Fibroblast of peridontal ligament (primary cell): Measurements from ENCODE around the gene EPB41L2.
A peak's percentile ranks its signal among the peaks of the same experiment; 100 is the strongest.

Source experiments
- DNase-seq: peaks from one replicate; pipeline ENCODE4 v3.0.0-alpha.2; 2010; ENCODE audit errors: extremely low read depth

EPB41L2 gene

GRCh38 chr6:130978180-130978579 lies 84.9 kb downstream of the EPB41L2 start:
- DNase-seq, result no peak

- DNase-seq, result no peak
Observed at GRCh38 chr6:130975325-130975724, 87.7 kb downstream of the EPB41L2 start.

DNA sequence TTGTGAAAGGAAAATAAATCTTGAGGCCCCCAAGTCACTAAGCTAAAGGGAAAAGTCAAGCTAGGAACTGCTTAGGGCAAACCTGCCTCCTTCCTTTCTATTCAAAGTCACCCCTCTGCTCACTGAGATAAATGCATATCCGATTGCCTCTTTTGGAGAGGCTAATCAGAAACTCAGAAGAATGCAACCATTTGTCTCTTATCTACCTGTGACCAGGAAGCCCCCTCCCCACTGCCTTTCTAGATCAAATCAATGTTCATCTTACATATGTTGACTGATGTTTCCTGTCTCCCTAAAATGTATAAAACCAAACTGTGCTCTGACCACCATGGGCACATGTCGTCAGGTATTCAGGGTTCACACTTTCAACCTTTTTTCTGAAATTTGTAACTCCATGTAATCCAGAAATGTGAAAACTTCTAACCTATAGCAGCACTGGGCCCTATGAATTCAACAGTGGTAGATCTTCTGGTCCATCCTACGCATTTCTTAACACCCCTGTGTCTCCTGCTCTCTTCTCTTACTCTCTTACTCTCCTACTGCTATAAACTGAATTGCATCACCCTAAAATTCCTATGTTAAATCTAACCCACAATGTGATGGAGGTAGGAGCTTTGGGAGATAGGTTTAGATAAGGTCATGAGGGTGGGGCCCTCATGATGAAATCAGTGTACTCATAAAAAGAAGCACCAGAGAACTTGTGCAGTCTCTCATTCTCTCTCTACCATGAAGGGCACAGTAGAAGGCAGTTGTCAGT lies 89.3 kb downstream of the EPB41L2 start:
- DNase-seq, result no peak

- no peak for DNase-seq
Observed at GRCh38 chr6:130971504-130971903, 91.5 kb downstream of the EPB41L2 start.

DNA sequence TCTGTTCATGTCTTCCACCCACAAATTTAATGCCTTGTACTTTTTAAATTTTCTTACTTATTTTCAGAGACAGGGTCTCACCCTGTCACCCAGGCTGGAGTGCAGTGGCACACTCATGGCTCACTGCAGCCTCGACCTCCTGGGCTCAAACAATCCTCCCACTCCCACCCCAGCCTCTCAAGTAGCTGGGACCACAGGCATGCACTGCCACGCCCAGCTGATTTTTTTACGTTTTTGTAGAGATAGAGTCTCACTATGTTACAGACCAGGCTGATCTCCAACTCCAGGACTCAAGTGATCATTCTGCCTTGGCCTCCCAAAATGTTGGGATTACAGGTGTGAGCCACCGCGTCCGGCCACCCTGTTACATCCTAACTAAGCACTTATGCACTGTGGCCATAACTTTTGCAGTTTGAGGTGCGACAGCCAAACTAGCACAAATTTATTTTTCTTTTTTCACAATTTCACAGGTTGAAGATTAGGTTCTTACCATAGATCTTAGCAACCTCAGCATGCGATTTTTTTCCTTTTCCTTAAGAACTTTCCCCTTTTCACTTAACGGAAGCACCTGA lies 92.1 kb downstream of the EPB41L2 start:
- no peak for DNase-seq

GRCh38 chr6:130969791-130970491 lies 93.1 kb downstream of the EPB41L2 start:
- peak; percentile 80 for DNase-seq

- DNase-seq, result no peak
Observed at GRCh38 chr6:130969166-130969565, 93.9 kb downstream of the EPB41L2 start.

- DNase-seq, result no peak
Observed at GRCh38 chr6:130968476-130968875, 94.6 kb downstream of the EPB41L2 start.

DNA sequence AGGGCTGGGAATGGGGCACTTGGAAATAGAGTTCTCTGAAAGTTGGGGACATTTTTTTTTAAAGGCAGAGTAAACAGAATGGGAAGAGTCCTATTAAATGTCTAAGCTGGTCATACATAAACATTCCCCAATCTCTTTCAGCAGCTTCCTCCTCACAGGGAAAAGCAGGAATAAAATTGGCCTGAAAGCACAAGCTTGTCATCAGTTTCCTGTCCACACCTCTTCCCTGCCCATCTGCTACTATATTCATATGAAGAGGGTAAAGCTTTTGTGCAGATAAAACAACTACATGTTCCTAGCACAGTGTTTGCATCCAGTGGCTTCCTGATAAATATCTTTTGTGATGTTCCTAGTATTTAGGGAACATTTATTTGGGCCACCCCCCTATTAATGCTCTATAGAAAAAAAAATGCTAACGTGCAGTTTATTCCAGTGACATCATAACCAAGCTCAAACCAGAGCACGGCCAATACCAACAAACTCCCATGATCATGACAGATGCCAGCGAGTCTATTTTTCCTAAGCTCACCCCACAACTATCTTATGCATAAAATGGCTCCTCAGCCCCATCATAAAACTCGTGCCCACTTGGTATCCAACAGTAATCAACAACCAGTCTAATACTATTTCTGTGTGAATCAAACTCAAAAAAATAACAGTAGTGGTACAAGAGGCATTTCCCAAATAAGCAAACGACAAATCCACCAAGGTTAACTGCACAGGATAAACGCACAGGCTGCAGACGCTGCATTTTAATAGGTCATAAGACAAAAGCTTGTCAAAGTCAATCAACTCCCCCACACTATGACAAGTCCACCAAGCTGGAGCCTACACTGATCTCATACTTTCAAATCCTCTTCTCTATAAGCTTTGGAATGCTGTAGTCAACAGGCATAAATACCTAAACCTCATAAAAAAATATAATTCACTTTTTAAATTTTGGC lies 95.3 kb downstream of the EPB41L2 start:
- no peak for DNase-seq

DNA sequence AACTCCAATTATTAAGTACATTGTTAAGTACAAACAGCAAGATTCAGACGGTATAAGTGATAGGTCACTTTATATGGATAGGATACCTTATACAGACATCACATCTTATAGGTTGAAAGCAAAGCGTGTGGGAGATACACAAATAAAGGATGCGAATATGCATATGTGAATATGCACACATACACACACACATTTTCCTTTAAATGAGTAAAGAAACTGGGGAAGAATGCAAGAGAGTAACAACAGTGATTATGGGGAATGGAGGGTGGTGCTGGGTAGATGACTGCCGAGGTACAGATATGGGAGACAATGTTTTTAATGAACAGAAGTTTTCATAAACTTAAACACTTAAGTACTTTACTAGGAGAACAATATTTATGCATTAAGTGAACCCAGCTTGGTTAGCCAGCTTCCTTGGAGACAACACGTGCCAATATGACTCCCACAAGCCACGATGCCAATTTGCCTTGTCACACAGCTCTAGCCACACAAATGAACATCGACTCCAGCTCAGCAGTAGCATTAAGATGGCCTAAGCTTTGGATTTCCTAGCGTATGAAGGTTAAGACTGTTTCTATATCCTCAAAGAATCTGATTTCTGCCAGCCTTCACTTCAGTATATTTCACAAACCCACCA lies 96.6 kb downstream of the EPB41L2 start:
- DNase-seq, result no peak

DNA sequence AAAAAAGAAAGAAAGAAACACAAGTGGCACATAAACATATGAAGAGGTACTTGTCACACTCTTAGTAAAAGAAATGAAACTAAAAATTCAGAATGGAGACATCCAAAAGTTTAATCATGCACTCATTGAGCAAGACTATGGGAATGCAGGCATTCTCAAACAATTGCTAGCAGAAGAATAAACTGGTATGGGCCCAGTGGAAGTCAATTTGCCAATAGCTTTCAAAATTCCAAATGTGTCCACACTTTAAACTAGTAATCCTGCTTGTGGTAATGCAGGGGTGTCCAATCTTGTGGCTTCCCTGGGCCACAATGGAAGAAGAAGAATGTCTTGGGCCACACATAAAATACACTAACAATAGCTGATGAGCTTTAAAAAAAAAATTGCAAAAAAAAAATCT lies 97.4 kb downstream of the EPB41L2 start:
- peak; percentile 96 for DNase-seq

GRCh38 chr6:130964808-130965604 lies 98.0 kb downstream of the EPB41L2 start:
- DNase-seq, result no peak

GRCh38 chr6:130964289-130964688 lies 98.8 kb downstream of the EPB41L2 start:
- no peak for DNase-seq

GRCh38 chr6:130962966-130963365 lies 100.1 kb downstream of the EPB41L2 start:
- DNase-seq, result no peak

- no peak for DNase-seq
Observed at GRCh38 chr6:130961148-130961547, 101.9 kb downstream of the EPB41L2 start.

- peak; percentile 52 for DNase-seq
Observed at GRCh38 chr6:130959951-130960350, 103.1 kb downstream of the EPB41L2 start.

DNA sequence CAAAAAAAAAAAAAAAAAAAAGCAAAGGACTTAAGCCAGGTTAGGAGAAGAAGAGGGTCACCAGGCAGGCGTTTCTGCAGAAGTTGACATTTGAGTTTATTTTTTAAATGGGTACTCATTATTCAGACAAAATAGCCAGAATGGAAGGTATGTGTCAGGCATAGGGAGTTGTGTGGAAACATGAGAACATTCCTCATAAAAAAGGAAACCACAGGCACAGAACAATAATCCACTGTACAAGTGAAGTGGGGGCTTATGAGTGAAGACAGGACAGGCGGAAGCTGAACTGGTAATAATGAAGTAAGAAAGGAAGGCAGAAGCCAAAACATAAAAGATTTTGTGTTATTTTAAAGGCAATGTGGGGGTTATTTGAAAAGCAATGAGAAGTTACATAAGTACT lies 104.6 kb downstream of the EPB41L2 start:
- DNase-seq, result no peak

DNA sequence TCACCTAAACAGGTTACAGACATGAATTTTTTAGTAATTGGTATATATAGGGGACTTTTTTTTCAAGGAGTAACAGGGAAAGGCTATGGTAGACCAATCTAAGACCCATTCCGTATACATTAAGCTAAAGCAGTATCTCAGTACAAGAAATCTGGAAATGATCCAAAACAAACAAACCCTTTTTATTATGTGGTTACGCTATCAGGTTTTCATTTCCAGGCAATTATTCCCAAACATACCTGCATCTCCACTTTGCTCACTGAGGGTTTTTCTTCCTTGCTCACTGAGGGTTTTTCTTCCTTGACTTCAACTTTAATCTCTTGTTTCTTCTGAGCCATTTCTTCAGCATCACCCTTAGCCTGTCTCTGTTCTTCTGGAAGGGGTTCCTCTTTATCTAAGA lies 107.3 kb downstream of the EPB41L2 start:
- DNase-seq, result no peak

GRCh38 chr6:130949553-130949952 lies 113.5 kb downstream of the EPB41L2 start:
- no peak for DNase-seq

GRCh38 chr6:130947464-130947863 lies 115.6 kb downstream of the EPB41L2 start:
- no peak for DNase-seq

GRCh38 chr6:130946076-130946475 lies 117.0 kb downstream of the EPB41L2 start:
- peak; percentile 53 for DNase-seq
